Skeletal muscle cell (primary cell): ENCODE results near the gene RNASE13.
A peak's percentile ranks its signal among the peaks of the same experiment; 100 is the strongest.
"Not testable (repeated sequence)": the region's sequence is repeated elsewhere in the genome, so short reads cannot be mapped to it uniquely, and the experiment has no call there.

Source experiments
- DNase-seq: peaks from one replicate; pipeline ENCODE4 v3.0.0-alpha.2; 2010; ENCODE audit warnings: low read depth
- H3K4me3 ChIP-seq: 2 replicates; pipeline ENCODE4 v1.5.1; 2011; ENCODE audit warnings: low read depth, mild to moderate bottlenecking, control low read depth, low read length, moderate library complexity

The RNASE13 gene

DNA sequence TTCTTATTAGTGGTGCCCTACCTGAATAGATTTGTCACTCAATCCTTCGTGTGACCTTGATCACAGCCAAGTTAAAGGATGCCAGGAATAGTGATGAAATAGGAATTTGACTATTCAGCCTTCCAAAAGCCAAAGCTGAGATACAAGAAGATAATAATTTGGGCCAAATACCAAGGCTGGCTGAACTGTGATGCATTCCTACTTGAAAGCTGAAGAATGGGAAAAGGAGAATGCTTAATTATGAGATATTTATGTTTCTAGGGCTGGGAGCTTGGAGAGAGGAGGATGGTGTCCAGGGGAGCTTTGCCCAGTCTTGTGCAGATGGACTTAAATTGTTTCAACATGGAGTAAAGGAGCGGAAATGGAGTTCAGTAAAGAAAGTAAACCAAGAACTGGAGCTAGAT is 12.8 kb upstream of the RNASE13 start:
- H3K4me3 ChIP-seq, result no peak overlapping the region
- DNase-seq, result no peak

DNA sequence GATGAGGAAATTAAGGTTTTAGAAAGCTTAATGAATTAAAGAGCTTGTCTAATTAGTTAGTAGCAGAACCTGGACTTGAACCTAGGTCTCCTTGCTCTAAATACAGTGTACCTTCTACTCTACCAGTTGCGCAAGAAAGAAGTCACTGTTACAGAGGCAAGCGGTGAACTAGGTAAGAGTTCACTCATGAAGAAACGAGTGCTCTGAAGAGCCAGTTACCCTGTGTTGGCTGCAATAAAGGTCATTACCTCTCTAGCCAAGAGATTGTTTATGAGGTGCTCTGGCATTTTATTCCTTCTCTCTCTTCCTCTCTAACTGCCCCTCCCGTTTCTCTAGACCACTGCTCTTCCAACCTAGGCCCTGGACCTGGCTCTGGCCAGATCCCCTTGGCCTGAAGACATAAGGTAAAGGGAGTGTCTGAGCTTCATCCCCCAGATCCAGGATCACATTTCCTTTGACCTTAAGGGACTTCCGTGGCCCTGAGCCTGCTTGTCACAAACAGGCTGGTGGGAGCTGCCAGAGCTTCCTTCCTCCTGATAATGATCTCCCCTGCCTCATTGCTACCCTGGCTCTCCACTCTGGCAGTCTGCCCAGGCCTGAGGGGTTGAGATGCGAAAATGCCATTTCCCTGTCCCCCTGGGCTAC is 9.5 kb upstream of the RNASE13 start:
- DNase-seq, result no peak
- H3K4me3 ChIP-seq, result no peak overlapping the region

DNA sequence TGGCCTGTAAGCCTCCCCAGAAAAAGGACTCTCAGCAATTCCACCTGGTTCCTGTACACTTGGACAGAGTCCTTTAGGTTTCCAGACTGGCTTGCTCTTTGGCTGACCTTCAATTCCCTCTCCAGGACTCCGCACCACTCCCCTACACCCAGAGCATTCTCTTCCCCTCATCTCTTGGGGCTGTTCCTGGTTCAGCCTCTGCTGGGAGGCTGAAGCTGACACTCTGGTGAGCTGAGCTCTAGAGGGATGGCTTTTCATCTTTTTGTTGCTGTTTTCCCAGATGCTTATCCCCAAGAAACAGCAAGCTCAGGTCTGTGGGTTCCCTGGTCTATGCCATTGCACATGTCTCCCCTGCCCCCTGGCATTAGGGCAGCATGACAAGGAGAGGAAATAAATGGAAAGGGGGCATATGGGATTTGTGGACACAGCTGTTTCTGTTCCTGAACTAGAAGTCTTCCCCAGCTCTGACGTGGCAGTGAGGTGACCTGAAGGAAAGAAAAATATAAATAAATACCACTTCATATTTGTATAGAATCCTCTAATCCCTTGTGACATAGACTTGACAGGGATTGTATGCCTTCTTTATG is 8.9 kb upstream of the RNASE13 start:
- H3K4me3 ChIP-seq, result no peak overlapping the region
- DNase-seq, result no peak

DNA sequence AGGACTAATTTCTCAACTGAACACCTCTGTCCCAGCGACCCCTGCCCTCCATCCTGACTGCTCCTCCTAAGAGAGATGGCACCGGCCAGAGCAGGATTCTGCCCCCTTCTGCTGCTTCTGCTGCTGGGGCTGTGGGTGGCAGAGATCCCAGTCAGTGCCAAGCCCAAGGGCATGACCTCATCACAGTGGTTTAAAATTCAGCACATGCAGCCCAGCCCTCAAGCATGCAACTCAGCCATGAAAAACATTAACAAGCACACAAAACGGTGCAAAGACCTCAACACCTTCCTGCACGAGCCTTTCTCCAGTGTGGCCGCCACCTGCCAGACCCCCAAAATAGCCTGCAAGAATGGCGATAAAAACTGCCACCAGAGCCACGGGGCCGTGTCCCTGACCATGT is 8.3 kb upstream of the RNASE13 start:
- DNase-seq, result no peak
- no peak overlapping the region for H3K4me3 ChIP-seq

DNA sequence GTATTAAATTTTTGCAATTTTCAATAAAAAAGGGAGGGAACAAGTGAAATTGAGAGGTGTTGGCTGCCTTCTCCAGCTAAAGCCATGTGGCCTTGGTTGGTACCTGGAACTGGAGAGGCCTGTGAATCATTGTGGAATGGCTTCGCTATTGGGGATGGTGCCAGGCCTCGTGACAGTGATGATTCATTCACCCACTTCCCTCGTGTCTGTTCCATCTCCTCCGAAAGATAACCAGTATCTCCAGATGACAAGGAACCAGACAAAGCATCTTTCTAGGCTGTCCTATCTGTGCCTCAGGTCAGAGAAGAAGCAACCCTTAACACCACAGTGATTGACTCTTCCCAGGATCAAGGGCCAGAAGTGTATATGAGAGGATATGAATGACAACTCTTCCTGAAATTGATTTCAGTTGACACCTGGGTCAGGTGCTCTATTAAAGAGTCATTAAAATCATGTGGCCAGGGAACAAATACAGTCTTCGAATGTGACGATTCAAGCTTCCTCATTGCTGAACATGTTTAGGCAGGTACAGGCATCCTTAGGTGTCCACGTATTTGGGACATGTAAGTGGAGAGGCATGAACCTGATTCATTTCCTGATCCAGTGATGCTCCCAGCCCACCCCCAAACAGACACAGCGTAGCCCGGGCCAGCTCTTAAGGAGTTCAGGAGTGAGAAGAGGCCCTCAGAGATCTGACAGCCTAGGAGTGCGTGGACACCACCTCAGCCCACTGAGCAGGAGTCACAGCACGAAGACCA is 7.2 kb upstream of the RNASE13 start, which contains the start of gene RNASE7:
RNASE7 (plus strand) TSS at position 687 of the 758 bp plus-strand sequence. CDS start 631 bp downstream, outside the sequence.
- H3K4me3 ChIP-seq, result no peak within 1 kb of the TSS
- no peak for DNase-seq

DNA sequence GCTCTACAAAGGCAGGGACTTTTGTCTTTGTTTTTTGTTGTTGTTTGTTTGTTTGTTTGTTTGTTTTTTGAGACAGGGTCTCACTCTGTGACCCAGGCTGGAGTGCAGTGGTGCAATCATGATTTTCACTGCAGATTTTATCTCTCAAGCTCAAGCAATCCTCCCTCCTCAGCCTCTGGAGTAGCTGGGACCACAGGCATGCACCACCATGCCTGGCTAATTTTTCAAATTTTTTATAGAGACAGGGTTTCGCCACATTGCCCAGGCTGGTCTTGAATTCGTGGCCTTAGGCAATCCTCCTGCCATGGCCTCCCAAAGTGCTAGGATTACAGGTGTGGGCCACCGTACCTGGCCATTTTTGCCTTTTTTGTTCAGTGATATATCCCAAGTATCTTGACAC is 6.3 kb upstream of the RNASE13 start:
- DNase-seq, H3K4me3 ChIP-seq: not testable (repeated sequence)

DNA sequence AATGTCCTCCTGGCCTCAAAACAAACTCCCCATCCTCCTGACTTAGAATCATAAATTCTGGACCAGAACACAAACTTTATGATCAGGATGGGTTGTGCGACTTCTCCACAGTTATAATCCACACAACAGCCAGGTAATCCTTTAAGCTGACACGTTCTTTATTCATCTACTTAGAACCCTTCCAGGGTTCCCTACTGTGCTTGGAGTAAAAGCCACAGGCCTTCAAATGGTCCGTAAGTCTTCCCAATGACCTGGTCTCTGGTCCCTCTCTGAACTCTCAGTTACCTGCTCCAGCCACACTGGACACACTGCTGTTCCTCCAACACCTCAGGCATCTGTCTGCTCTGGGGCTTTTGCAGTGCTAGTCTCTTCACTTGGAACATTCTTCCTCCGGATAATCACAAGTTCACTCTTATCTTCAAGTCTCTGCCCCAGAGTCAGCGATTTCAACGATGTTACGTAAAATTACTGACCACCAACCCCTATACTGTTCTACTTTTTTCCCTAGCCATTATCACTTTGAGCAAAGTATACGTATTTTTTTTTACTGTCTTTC is 5.8 kb upstream of the RNASE13 start:
- DNase-seq, result no peak
- H3K4me3 ChIP-seq, result no peak overlapping the region

DNA sequence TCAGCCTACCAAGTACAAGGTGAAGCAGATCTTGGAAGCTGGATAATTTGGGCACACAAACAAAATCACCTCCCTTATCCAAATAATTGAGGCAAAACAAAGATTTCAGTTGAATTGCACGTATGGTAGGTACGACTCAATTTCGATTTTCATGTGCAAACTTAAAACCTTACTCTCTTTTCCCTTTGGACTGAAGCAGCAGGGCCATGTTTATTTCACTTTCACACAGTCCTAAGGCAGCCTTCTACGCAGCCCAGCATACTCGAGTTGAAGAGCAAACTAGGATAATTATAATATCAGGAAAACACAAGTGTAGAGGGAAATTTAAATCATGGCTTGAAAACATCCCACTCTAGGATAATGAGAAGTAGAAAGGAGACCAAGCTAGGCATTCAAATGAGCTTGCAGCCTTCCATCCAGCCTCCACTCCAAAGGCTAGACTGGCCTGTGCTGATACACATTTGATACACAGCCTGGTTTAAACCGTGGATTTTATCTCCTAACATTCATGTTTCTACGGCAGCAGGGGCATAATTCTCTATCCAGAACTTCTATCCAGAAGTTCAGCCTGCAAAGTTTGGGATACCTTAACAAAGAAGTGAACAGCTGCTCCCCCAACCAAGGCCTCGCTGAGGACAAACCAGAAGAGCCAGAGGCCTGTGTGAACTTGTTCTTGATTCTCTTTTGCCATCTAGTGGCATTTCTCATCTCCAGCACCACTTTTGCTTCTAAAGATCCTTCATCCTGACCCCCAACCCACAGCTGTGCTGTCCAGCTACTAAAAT is 5.2 kb upstream of the RNASE13 start:
- no peak for DNase-seq
- H3K4me3 ChIP-seq, result no peak overlapping the region

DNA sequence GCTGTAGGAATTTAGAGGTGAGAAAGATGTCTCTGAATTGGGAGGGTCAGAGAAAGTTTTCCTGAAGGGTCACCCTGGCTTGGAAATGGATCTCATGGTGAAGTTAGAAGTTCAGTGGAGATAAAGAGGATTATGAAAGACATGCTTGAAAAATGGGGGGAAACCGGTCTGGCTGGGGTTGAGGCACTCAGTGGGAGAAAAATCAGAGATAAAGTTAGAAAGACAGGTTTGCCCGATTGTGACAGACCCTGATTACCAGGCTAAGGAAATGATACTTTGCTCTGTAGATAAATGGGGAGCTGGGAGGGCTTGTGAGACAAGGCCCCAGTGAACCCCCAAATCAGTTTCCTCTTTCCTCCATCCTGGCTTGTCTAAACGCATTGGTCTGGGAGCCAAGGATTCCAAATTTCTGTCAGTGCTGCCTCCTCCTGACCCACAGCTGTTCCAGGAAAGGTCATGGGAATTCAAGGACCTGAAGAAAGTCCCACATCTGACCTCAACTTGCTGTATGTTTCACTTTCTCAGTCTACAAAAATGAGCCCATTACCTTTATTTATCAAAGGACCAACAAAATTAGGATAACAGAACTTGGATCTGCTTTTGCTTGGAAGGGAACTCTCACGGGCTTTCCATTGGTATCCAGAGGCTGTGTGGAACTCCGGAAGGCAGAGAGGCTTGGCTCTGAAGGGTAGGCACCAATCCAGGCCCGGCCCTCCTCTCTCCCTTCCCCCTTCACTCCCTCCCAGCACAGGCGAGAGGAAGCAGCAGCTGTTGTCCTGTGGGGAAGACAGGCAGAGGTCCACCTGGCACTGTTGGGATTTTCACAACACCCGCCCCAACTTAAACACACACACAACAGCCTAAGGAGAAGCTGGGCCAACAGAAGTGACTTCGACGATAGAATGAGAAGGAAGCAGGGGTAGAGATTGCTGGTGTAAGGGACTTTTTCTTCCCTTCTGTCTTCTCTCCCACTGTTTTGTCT is 4.1 kb upstream of the RNASE13 start:
- no peak overlapping the region for H3K4me3 ChIP-seq
- DNase-seq, result peak; percentile 54

DNA sequence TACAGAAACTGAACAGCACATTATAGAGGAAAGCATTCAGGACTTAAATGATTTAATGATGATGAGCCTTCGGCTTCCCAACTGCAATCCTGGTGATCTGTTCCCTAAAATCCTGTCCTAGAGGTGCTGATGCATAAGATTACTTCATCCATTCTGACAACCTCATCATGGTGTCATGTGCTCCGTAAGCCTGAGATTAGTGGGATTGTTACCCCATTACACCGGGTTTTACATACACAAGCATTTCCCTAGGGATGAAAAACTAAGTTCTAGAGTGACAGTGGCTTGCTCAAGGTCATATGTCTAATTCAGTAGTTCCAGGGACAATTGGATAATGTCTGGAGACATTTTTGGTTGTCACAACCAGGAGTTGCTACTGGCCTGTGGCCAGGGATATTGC is 2.5 kb upstream of the RNASE13 start:
- no peak for DNase-seq
- H3K4me3 ChIP-seq, result no peak overlapping the region

DNA sequence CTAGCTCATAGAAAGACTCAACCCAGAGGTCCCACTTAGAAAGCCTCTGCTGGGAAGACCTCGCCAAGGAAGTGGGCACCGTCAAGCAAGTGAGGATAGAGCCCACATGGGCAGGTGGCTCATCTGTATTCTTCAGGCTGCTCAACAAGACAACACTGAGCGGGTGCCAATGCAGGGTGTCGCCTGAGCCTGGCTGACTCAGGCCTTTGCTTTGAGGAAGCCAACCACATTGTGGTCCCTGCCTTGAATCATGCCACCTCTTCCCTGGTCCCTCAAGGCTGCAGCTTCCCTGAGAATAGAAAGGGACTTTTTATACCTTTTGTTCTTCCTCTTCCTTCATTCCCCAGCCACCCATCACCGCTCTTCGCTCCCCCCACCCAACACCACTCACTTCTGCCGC is 2.1 kb upstream of the RNASE13 start:
- no peak overlapping the region for H3K4me3 ChIP-seq
- DNase-seq, result no peak

DNA sequence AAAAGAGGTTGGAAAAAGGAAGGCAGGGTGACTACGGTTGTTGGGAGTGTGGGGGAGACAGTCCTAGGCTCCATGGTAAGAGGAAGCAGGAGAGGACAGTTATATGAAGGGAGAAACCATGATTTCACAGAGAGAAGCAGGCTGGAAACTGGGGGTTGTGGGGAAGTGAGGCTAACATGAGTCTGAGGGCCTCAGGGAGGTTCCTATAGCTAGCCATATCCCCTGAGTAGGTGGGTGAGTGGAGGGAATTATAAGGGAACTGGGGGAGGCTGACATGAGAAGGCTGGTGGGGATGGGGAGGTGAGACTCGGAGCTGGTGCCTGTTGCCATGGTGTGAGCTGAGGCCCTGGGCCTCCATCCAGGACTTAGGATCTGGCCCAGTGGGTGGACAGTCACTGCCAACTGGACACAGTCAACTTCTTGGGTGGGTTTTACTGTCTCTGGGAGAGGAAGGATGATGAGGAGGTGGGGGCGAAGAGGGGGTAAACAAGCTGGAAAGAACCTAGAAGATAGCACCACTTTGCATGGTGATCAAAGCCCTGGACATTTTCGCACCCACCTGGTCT is 1.4 kb downstream of the RNASE13 start:
- DNase-seq, result no peak
- H3K4me3 ChIP-seq, result no peak overlapping the region

DNA sequence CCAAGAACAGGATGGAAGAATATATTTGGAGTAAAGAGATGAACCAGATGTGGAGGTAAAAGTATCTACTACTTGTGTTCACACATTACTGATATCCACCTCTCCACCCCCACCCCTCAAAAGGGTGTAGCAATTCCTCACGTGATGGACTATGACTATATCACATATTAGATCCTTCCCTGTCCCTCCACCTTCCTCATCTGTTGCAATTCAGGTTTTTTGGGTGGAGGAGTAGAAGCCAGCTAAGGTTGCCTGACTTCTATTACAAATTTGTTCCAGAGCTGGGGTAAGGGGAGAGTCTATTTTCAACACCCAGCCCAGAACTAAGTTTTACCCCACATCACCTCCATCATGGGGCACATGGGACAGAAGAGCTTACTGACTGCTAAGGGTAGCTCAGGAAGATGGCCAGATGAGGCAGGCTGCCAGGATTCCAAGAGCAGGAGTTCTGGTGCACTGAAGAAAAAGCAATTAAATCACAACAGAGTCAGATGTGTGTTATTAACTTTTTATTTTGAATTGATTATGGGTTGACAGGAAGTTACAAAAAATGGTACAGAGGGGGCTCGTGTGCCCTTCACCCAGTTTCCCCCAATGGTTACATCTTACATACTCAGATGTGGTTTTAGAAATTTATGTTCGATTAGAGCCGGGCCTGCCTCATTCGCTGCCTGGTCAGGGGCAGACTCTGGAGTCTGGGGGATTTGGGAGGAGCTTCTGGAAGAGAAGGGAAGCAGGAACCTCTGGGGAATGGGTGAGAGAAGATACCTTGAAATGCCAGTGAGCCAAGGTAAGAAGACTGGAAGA is 2.1 kb downstream of the RNASE13 start:
- DNase-seq, result no peak
- no peak overlapping the region for H3K4me3 ChIP-seq

DNA sequence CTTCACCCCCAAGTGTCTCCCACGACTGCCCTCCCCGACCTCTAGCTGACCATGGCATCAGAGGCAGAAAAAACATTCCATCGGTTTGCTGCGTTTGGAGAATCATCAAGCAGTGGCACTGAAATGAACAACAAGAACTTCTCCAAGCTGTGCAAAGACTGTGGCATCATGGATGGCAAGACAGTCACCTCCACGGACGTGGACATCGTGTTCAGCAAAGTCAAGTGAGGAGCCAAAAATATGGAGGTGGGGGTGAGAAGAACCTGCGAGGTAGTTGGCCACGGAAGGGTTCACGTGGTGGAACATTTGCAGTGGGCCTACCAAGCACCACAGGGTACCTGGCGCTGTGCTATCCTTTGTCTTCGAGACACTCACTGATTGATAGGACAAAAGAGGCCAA is 4.1 kb downstream of the RNASE13 start:
- DNase-seq, result no peak

DNA sequence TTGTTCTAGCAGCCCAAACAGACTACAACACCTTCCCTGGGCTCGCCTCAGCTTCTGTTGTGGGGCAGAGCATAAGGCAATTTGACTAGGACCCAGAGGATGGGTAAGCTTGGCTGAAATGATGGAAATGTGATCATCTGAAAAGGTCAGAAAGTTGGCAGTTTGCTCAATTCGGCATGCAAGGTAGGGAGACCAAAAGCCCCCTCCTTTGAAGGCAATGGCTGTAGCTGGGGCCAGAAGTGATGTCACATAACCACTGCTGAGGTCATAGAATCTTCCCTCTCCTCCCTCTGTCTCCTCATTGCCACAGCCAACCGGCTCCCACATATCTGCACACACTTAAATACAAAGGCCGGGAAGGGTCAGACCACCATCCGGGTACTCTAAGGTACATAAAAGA is 4.7 kb downstream of the RNASE13 start, which contains the start of gene TPPP2:
TPPP2 (plus strand) TSS at position 301 of the 400 bp plus-strand sequence. CDS start 365 bp downstream, outside the sequence.
- H3K4me3 ChIP-seq, result no peak within 1 kb of the TSS
- no peak for DNase-seq

More for the DNA sequence above, 4.1 kb downstream of the RNASE13 start:
- H3K4me3 ChIP-seq, result no peak overlapping the region

DNA sequence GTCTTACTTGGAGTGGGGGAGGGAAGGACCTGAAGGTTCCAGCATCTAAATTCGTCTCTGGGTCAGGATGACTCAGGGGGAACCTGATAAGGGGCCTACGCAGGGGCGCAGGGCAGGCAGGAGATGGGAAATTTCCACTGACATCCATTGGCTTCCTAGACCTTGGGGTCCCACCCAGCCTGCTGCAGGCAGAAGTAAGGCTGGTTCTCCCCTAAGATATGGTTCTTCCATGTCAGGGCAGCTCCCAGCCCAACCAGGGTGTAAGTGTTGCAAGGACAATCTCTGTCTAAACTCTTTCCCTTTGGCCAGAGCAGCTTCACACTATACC is 7.7 kb downstream of the RNASE13 start:
- H3K4me3 ChIP-seq, result no peak overlapping the region
- no peak for DNase-seq

DNA sequence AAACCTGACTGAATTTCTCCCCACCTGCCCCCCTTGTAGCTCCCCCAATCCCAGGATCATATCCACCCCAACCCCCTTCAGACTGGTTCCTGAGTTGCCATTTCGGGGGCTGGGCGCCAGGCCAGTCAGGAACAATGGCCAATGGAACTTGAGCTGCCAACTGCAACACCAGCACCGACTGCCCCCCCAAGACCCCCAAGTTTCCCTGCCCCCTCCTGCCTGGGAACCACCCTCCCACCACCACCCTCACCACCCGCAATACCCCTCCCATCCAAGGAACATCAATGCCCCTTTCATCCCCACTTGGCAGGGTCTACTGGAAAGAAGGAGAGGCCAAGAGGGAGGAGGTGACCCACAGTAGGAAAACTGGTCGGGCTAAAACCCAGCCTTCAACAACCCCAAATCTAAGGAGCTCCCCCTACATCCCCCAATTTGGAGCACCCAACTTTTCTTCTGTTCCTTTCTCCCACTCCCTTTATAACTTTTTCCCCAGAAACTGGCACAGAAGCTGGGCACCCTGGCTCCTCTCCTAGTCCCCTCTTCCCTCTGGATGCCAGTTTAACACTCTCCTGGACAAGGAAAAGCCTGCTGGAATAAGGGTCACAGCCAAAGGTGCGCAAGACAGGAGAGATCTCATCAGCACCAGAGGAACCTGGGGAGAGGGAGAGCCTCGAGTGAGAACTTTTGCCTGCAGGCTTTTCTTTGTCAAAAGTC is 8.2 kb downstream of the RNASE13 start:
- no peak overlapping the region for H3K4me3 ChIP-seq
- DNase-seq, result no peak
